Spleen (tissue), 11 donors: ENCODE data around the gene ABCG1. TPM values are rescaled to one million over a fixed set of nuclear protein-coding genes. Genes with fewer than 3 reads are reported as not detected.
A peak's percentile ranks its signal among the peaks of the same experiment; 100 is the strongest.

ENCODE experiments used
- DNase-seq: peaks from one replicate; pipeline ENCODE4 v3.0.0-alpha.2; 2020
- H3K27ac ChIP-seq, 8 donors: fragments of 200-600 bp; sonication (generic) in 7 of 8; 1 replicate in 4 of 8; 2 replicates in 4 of 8; pipeline versions ENCODE4 v1.5.0 to v1.8.0; 2016 to 2021; ENCODE audit warnings: inconsistent platforms in 4 of 8, mild to moderate bottlenecking in 4 of 8, moderate library complexity in 1 of 8
- H3K27me3 ChIP-seq, 7 donors: fragments of 200-600 bp; sonication (generic) in 6 of 7; replicated peaks in 1 of 7; 1 replicate in 4 of 7; 2 replicates in 3 of 7; pipeline versions ENCODE4 v1.5.0 to v1.8.0; 2016 to 2021; ENCODE audit warnings: inconsistent platforms in 3 of 7, mild to moderate bottlenecking in 1 of 7
- H3K36me3 ChIP-seq, 6 donors: fragments of 200-600 bp; sonication (generic) in 5 of 6; 1 replicate in 4 of 6; 2 replicates in 2 of 6; pipeline versions ENCODE4 v1.5.0 to v1.8.0; 2016 to 2021; ENCODE audit warnings: inconsistent platforms in 2 of 6
- H3K4me1 ChIP-seq, 6 donors: fragments of 200-600 bp; sonication (generic) in 5 of 6; 1 replicate in 3 of 6; 2 replicates in 3 of 6; pipeline versions ENCODE4 v1.5.0 to v1.8.0; 2016 to 2021; ENCODE audit warnings: inconsistent platforms in 3 of 6
- H3K4me3 ChIP-seq, 8 donors: fragments of 200-600 bp; sonication (generic) in 7 of 8; 1 replicate in 4 of 8; 2 replicates in 4 of 8; pipeline versions ENCODE4 v1.5.0 to v1.8.0; 2016 to 2021; ENCODE audit warnings: inconsistent platforms in 4 of 8, mild to moderate bottlenecking in 4 of 8, moderate library complexity in 2 of 8
- H3K9me3 ChIP-seq, 8 donors: fragments of 200-600 bp; sonication (generic) in 7 of 8; 1 replicate in 4 of 8; 2 replicates in 4 of 8; pipeline versions ENCODE4 v1.5.0 to v1.8.0; 2016 to 2021; ENCODE audit warnings: inconsistent platforms in 4 of 8
- CTCF ChIP-seq, 11 experiments: fragments of 200-600 bp in 7 of 11; fragments of 450-650 bp in 4 of 11; sonication (generic) in 4 of 11; IDR thresholded peaks in 8 of 11; conservative IDR thresholded peaks in 3 of 11; 1 replicate in 7 of 11; 2 replicates in 4 of 11; pipeline versions ENCODE4 v1.4.0 to v1.8.0; 2016 to 2021; ENCODE audit warnings: antibody characterized with exemption in 11 of 11, inconsistent platforms in 4 of 11, mild to moderate bottlenecking in 1 of 11
- POLR2A ChIP-seq, 3 donors: fragments of 450-650 bp; IDR thresholded peaks; one replicate each; pipeline ENCODE4 v1.5.1; 2017; ENCODE audit warnings: antibody characterized with exemption in 3 of 3, mild to moderate bottlenecking in 1 of 3
- POLR2AphosphoS5 ChIP-seq, 3 donors: sonication (generic); formaldehyde crosslinking; IDR thresholded peaks; one replicate each; pipeline ENCODE4 v1.5.1; 2017; ENCODE audit warnings: antibody characterized with exemption in 3 of 3
- WGBS, 5 donors: extraction: QIAGEN DNeasy Blood & Tissue Kit in 3 of 5; methylation state at CpG; one replicate each; pipeline versions ENCODE4 v1.1.5 to v1.1.7; 2013 to 2018; 5-methylcytosine and 5-hydroxymethylcytosine counted together
- intact Hi-C: fragments of 100-400 bp; cut with DNase I; formaldehyde crosslinking; loops from one replicate; pipeline ENCODE4 v1.15.0; 2023; ENCODE audit warnings: low total_unique reads
- polyA plus RNA-seq, 3 donors: library from polyadenylated mRNA; stranded (reverse); fragments of 200-250 nt; gene quantifications; one replicate each; pipeline ENCODE4 v1.2.1, GENCODE V29; 2013
- total RNA-seq, 7 donors: library from RNA; depleted of rRNA in 3 of 7; stranded (reverse); fragments of >200 nt in 3 of 7; fragmentation: NEBNext Ultra II Directional in 4 of 7; extraction: Animal tissue kit (Norgen Biotek cat#: 25700) in 4 of 7; gene quantifications; one replicate each; pipeline versions ENCODE4 v1.1.0 to v1.2.1, GENCODE V29; 2016 to 2021
- donor health status: healthy with polysubstance abuse.
- donor health status: DM: no; HTN: no; CAD: no; lungs with moderate emphysema.
- donor health status: DM: no; HTN: no; CAD: no.
- donor health status: Bipolar disorder and iron deficiency.
- donor health status: healthy.
- donor health status: DM: no; HTN: no; CAD: no.
- donor health status: DM: yes; HTN: yes; CAD: no.

Gene ABCG1
- total and polyA plus RNA-seq, 10 donors, result 14.6 to 143 (median 96.7) TPM

GRCh38 chr21:42266971-42267556 lies 48.1 kb downstream of the ABCG1 start:
- H3K36me3 ChIP-seq, result peaks cover 0 to 33% (median 5%) of the 10 kb centered on the region in 6 donors
- DNase-seq, result no peak
- TF ChIP-seq CTCF (IDR thresholded peaks at IDR 0.05 in 8 of 11, conservative IDR thresholded peaks at IDR 0.05 in 3 of 11), result no peak
- no peak for TF ChIP-seq POLR2AphosphoS5 (IDR thresholded peaks at IDR 0.05)
- TF ChIP-seq POLR2A (IDR thresholded peaks at IDR 0.05), result no peak
- peaks cover 0 to 4% (median 0%) of the 10 kb centered on the region in 7 donors for H3K27me3 ChIP-seq
- peak overlapping the region in 4 of 8 donors; percentile 4 to 72 (median 69) for H3K27ac ChIP-seq
- no peak overlapping the region for H3K4me3 ChIP-seq
- WGBS, 5 donors, result 53 to 77% (median 72%) methylated on average over 7 of the region's 7 CpGs
- no peaks in the 10 kb centered on the region for H3K9me3 ChIP-seq
- intact Hi-C loops, result no loop called here
- H3K4me1 ChIP-seq, result peaks cover 18 to 70% (median 55%) of the 10 kb centered on the region in 6 donors

- no peaks in the 10 kb centered on the region for H3K27me3 ChIP-seq
- peak overlapping the region in 6 of 8 donors; percentile 48 to 72 (median 63) for H3K27ac ChIP-seq
- no peak for DNase-seq
- H3K4me1 ChIP-seq, result peaks cover 12 to 47% (median 35%) of the 10 kb centered on the region in 6 donors
- H3K4me3 ChIP-seq, result no peak overlapping the region
- peaks cover 0 to 55% (median 20%) of the 10 kb centered on the region in 6 donors for H3K36me3 ChIP-seq
- WGBS, 5 donors, result 28 to 54% (median 37%) methylated on average over 10 of the region's 10 CpGs
- TF ChIP-seq POLR2A (IDR thresholded peaks at IDR 0.05), result no peak
- peak in 1 of 3 donors; percentile 32 for TF ChIP-seq POLR2AphosphoS5 (IDR thresholded peaks at IDR 0.05)
- intact Hi-C loops, result no loop called here
- no peaks in the 10 kb centered on the region for H3K9me3 ChIP-seq
Measured at GRCh38 chr21:42269386-42269785, 50.4 kb downstream of the ABCG1 start.

- intact Hi-C loops, result no loop called here
- H3K4me3 ChIP-seq, result no peak overlapping the region
- no peaks in the 10 kb centered on the region for H3K27me3 ChIP-seq
- peak overlapping the region in 2 of 8 donors; percentile 29 to 38 for H3K27ac ChIP-seq
- no peak for DNase-seq
- TF ChIP-seq POLR2A (IDR thresholded peaks at IDR 0.05), result no peak
- no peak for TF ChIP-seq CTCF (IDR thresholded peaks at IDR 0.05 in 8 of 11, conservative IDR thresholded peaks at IDR 0.05 in 3 of 11)
- no peak for TF ChIP-seq POLR2AphosphoS5 (IDR thresholded peaks at IDR 0.05)
- H3K36me3 ChIP-seq, result peaks cover 0 to 56% (median 30%) of the 10 kb centered on the region in 6 donors
- H3K4me1 ChIP-seq, result peaks cover 12 to 46% (median 36%) of the 10 kb centered on the region in 6 donors
- 92 to 99% (median 93%) methylated on average over 5 to 6 of the region's 6 CpGs for WGBS, 5 donors
- H3K9me3 ChIP-seq, result no peaks in the 10 kb centered on the region
Measured at GRCh38 chr21:42271065-42271464, 52.1 kb downstream of the ABCG1 start.

DNA sequence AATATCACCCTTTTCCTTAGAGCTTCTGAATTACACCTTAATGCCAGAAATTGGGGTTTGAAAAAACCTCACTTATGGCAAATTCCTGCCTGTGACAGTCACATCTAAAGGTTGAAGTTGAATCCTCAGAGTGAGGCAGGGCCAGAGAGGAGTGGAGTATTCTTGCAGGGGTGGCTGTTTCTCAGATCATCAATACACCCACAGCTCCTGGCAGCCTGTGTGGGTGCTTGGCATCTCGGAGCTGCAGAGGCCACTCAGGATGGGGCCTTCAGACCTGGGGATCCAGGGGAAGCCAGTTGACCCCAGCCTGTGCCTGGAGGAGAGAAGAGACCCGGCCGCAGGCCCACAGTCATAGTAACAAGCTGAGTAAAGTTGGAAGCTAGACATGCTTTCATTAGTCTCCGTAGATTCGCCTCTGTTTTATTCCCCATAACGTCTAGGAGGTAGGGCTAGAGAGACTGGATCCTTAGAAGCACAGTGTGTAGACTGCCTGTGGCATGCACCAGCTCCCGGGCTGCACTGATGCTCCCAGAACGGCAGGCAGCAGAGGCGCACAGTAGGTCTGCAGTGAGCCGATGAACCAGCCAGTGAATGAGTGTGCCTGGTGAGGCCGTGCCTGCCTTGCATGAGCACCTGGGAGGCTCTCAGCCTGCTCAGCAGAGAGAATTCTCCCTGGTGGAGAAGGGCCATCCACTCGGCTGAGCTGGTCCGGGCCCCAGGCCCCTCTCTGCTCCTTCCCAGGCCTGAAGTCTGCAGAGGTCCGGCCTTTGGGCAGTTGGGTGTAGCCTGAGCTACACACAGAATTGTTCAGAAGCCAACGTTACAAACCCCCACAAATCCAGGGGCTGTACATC lies 53.4 kb downstream of the ABCG1 start:
- TF ChIP-seq POLR2A (IDR thresholded peaks at IDR 0.05), result no peak
- peak in 1 of 3 donors; percentile 37 for TF ChIP-seq POLR2AphosphoS5 (IDR thresholded peaks at IDR 0.05)
- no peak for TF ChIP-seq CTCF (IDR thresholded peaks at IDR 0.05 in 8 of 11, conservative IDR thresholded peaks at IDR 0.05 in 3 of 11)
- intact Hi-C loops, result no loop called here
- peak overlapping the region in 1 of 8 donors; percentile 14 for H3K27ac ChIP-seq

More for the DNA sequence above, 53.4 kb downstream of the ABCG1 start:
- no peaks in the 10 kb centered on the region for H3K9me3 ChIP-seq
- H3K27me3 ChIP-seq, result no peaks in the 10 kb centered on the region
- no peak for DNase-seq
- peaks cover 12 to 48% (median 34%) of the 10 kb centered on the region in 6 donors for H3K4me1 ChIP-seq
- peaks cover 0 to 68% (median 36%) of the 10 kb centered on the region in 6 donors for H3K36me3 ChIP-seq
- no peak overlapping the region for H3K4me3 ChIP-seq
- WGBS, 5 donors, result 89 to 95% (median 93%) methylated on average over 11 to 15 of the region's 15 CpGs
